HCT116 (cell line): ENCODE results near the gene SDK2. TPM values are rescaled to one million over a fixed set of nuclear protein-coding genes. Genes with fewer than 3 reads are reported as not detected.

ENCODE experiments used
- ATAC-seq: fragments of 200-7000 bp; cut with Tn5 transposase; 2 replicates; pipeline ENCODE4 v1.9.1; 2020; ENCODE audit warnings: mild to moderate bottlenecking, moderate library complexity
- BruUV-seq: library from RNA; stranded (reverse); fragments of 400-500 nt; replicated peaks from 2 replicates; lab custom pipeline; 2021; lab: Mats Ljungman, UMichigan
- CTCF ChIA-PET: fragments of 300-600 bp; sonication (Branson Sonifier 250); formaldehyde crosslinking; loops from one replicate; lab custom pipeline; 2021; ENCODE audit warnings: antibody characterized with exemption; lab: Charles Lee
- POLR2A ChIA-PET: fragments of 300-600, 350-600 bp; sonication (Branson Sonifier 250); formaldehyde crosslinking; loops from one replicate; lab custom pipeline; 2021; ENCODE audit warnings: antibody characterized with exemption; lab: Charles Lee
- RAD21 ChIA-PET, 2 experiments: fragments of 300-600 bp; sonication (Branson Sonifier 250); formaldehyde crosslinking; loops; one replicate each; lab custom pipeline; 2023; ENCODE audit warnings: low total read pairs in 2 of 2; ENCODE audit not compliant: uncharacterized antibody in 2 of 2, unreplicated experiment in 2 of 2, low non-redundant PET in 1 of 2; lab: Charles Lee
- DNase-seq: peaks from one replicate; pipeline ENCODE4 v3.0.0-alpha.2; 2010; ENCODE audit warnings: low read depth, low spot score
- H2AFZ ChIP-seq: fragments of 200-600 bp; shearing (Covaris generic), sonication (generic); 2 replicates; pipeline ENCODE4 v1.6.1; 2017; ENCODE audit warnings: low read depth, mixed run types, mixed read lengths, antibody characterized with exemption, low read length; ENCODE audit not compliant: poor library complexity, severe bottlenecking
- H3K27ac ChIP-seq: 2 replicates; pipeline ENCODE4 v1.5.1; 2012; ENCODE audit warnings: low read depth, low read length
- H3K27me3 ChIP-seq: fragments of 200-600 bp; sonication (generic); 2 replicates; pipeline ENCODE4 v1.6.1; 2016; ENCODE audit warnings: mixed run types, low read length, mixed read lengths; ENCODE audit not compliant: insufficient read depth
- H3K36me3 ChIP-seq, 2 experiments: fragments of 200-500 bp in 1 of 2; fragments of 200-600 bp in 1 of 2; sonication (Bioruptor generic) in 1 of 2; sonication (generic) in 1 of 2; 2 replicates each; pipeline versions ENCODE4 v1.5.1 to v1.6.1; 2014 to 2016; ENCODE audit warnings: low read length in 2 of 2, inconsistent platforms in 1 of 2, mixed read lengths in 1 of 2, mixed run types in 1 of 2; ENCODE audit not compliant: insufficient read depth in 2 of 2, control insufficient read depth in 1 of 2
- H3K4me1 ChIP-seq, 2 experiments: fragments of 200-600 bp in 1 of 2; sonication (generic) in 1 of 2; 2 replicates each; pipeline versions ENCODE4 v1.5.1 to v1.6.1; 2012 to 2017; ENCODE audit warnings: low read length in 2 of 2, inconsistent platforms in 1 of 2, mild to moderate bottlenecking in 1 of 2, mixed read lengths in 1 of 2, mixed run types in 1 of 2, moderate library complexity in 1 of 2; ENCODE audit not compliant: insufficient read depth in 2 of 2, control insufficient read depth in 1 of 2
- H3K4me2 ChIP-seq: fragments of 200-600 bp; sonication (generic); 2 replicates; pipeline ENCODE4 v1.6.1; 2017; ENCODE audit warnings: mixed run types, low read length, mixed read lengths
- H3K4me3 ChIP-seq, 2 experiments: fragments of 200-600 bp in 1 of 2; sonication (generic) in 1 of 2; replicated peaks in 1 of 2; 2 replicates each; pipeline ENCODE4 v1.5.1; 2011 to 2016; ENCODE audit warnings: low read length in 2 of 2, control low read depth in 1 of 2, low read depth in 1 of 2, mild to moderate bottlenecking in 1 of 2, mixed read lengths in 1 of 2, mixed run types in 1 of 2
- H3K79me2 ChIP-seq: fragments of 200-600 bp; sonication (generic); 2 replicates; pipeline ENCODE4 v1.6.1; 2017; ENCODE audit warnings: mild to moderate bottlenecking, mixed run types, low read length, moderate library complexity, mixed read lengths; ENCODE audit not compliant: insufficient read depth
- H3K9ac ChIP-seq: fragments of 200-600 bp; sonication (generic); 2 replicates; pipeline ENCODE4 v1.6.1; 2016; ENCODE audit warnings: low read length, mixed read lengths
- H3K9me2 ChIP-seq: fragments of 200-600 bp; sonication (generic), shearing (Covaris generic); 2 replicates; pipeline ENCODE4 v1.6.1; 2017; ENCODE audit warnings: mixed run types, mild to moderate bottlenecking, moderate library complexity; ENCODE audit not compliant: insufficient read depth
- H3K9me3 ChIP-seq, 2 experiments: fragments of 200-500 bp in 1 of 2; fragments of 200-600 bp in 1 of 2; sonication (Bioruptor generic) in 1 of 2; sonication (generic) in 1 of 2; 2 replicates each; pipeline ENCODE4 v1.6.1; 2014 to 2017; ENCODE audit warnings: low read length in 2 of 2, mixed read lengths in 2 of 2, inconsistent platforms in 1 of 2, low read depth in 1 of 2, mild to moderate bottlenecking in 1 of 2, mixed run types in 1 of 2, moderate library complexity in 1 of 2; ENCODE audit not compliant: control insufficient read depth in 1 of 2, insufficient read depth in 1 of 2
- H4K20me1 ChIP-seq: fragments of 200-600 bp; sonication (generic), shearing (Covaris generic); 2 replicates; pipeline ENCODE4 v1.6.1; 2017; ENCODE audit warnings: mixed run types, mild to moderate bottlenecking, moderate library complexity; ENCODE audit not compliant: insufficient read depth
- ATF3 ChIP-seq: IDR thresholded peaks from 2 replicates; pipeline ENCODE4 v1.6.1; 2012
- ELF1 ChIP-seq: IDR thresholded peaks from 2 replicates; pipeline ENCODE4 v1.6.1; 2012; ENCODE audit warnings: low read depth, borderline replicate concordance
- MAX ChIP-seq: IDR thresholded peaks from 2 replicates; pipeline ENCODE4 v1.6.1; 2012
- REST ChIP-seq: IDR thresholded peaks from 2 replicates; pipeline ENCODE4 v1.6.1; 2012; ENCODE audit warnings: low read depth
- SIN3A ChIP-seq: IDR thresholded peaks from 2 replicates; pipeline ENCODE4 v1.6.1; 2012; ENCODE audit warnings: low read depth
- YY1 ChIP-seq: IDR thresholded peaks from 2 replicates; pipeline ENCODE4 v1.6.1; 2011; ENCODE audit warnings: low read length, low read depth, moderate library complexity, mild to moderate bottlenecking; ENCODE audit not compliant: insufficient replicate concordance; ENCODE audit errors: extremely low read depth
- ZFX ChIP-seq: fragments of 450-650 bp; IDR thresholded peaks from 2 replicates; pipeline ENCODE4 v1.6.1; 2017
- intact Hi-C: fragments of 100-400 bp; cut with micrococcal nuclease; formaldehyde crosslinking; loops from 2 replicates; pipeline ENCODE4 v1.10.0; 2022
- total RNA-seq: library from RNA; stranded (reverse); gene quantifications from one replicate; pipeline ENCODE4 v1.2.1, GENCODE V29; 2021; ENCODE audit not compliant: unreplicated experiment

The SDK2 gene
- total RNA-seq, 1 experiment from 2014 or later, result 0.10 TPM

GRCh38 chr17:73522696-73523095, 121.5 kb downstream of the SDK2 start:
- CTCF ChIA-PET, result no interaction called here
- intact Hi-C loops, result no loop called here
- peaks cover 31% of the 10 kb centered on the region for H3K27me3 ChIP-seq
- H3K9me3 ChIP-seq, result no peaks in the 10 kb centered on the region
- H3K4me3 ChIP-seq, result no peak overlapping the region
- no peaks in the 10 kb centered on the region for H3K79me2 ChIP-seq
- H3K4me1 ChIP-seq, result no peaks in the 10 kb centered on the region
- BruUV-seq, result no TSS peak
- DNase-seq, result no peak
- H4K20me1 ChIP-seq, result no peaks in the 10 kb centered on the region
- TF ChIP-seq SIN3A, result no peak
- no peak for TF ChIP-seq MAX
- TF ChIP-seq YY1, result no peak
- no peak for TF ChIP-seq REST
- no peak for TF ChIP-seq ZFX
- no peak for TF ChIP-seq ATF3
- no peak for TF ChIP-seq ELF1
- H3K36me3 ChIP-seq, result no peaks in the 10 kb centered on the region
- no peak for ATAC-seq
- no peaks in the 10 kb centered on the region for H3K9me2 ChIP-seq
- H3K4me2 ChIP-seq, result no peak overlapping the region
- H3K9ac ChIP-seq, result no peak overlapping the region
- H3K27ac ChIP-seq, result no peak overlapping the region
- POLR2A ChIA-PET, result no interaction called here
- RAD21 ChIA-PET, result no interaction called here
- no peak overlapping the region for H2AFZ ChIP-seq
